Measurements from ENCODE around the gene TPM2. TPM values are rescaled to one million over a fixed set of nuclear protein-coding genes. Genes with fewer than 3 reads are reported as not detected.

Gene TPM2
- total RNA-seq, 1 donor from 2014 or later = 460 TPM

GRCh38 chr9:35718721-35719511 lies 29.2 kb upstream of the TPM2 start:
- no peaks in the 10 kb centered on the region for H3K9me3 ChIP-seq
- no peak for DNase-seq (ENCODE audit: extremely low spot score in 2 of 2)
- intact Hi-C loops (cut with DNase I) = no loop called here
- H3K4me3 ChIP-seq = no peak overlapping the region
- TF ChIP-seq POLR2A (IDR thresholded peaks at IDR 0.05) = no peak
- no peak for TF ChIP-seq POLR2AphosphoS5 (IDR thresholded peaks at IDR 0.05; ENCODE audit: insufficient read depth in 1 of 2, low read depth in 1 of 2)
- TF ChIP-seq CTCF (IDR thresholded peaks at IDR 0.05) = no peak
- H3K4me1 ChIP-seq = no peaks in the 10 kb centered on the region
- peaks cover 23 to 99% of the 10 kb centered on the region in 2 donors for H3K36me3 ChIP-seq
- H3K27me3 ChIP-seq = no peaks in the 10 kb centered on the region
- no peak overlapping the region for H3K27ac ChIP-seq

- no peak for DNase-seq (ENCODE audit: extremely low spot score in 2 of 2)
- Histone ChIP-seq H3K4me3 (no peak overlapping the region), H3K4me1 (no peaks in the 10 kb centered on the region), H3K9me3 (no peaks in the 10 kb centered on the region), H3K27ac (no peak overlapping the region), H3K36me3 (peaks cover 26 to 98% of the 10 kb centered on the region in 2 donors), H3K27me3 (no peaks in the 10 kb centered on the region)
- TF ChIP-seq CTCF (IDR thresholded peaks at IDR 0.05) = no peak
- intact Hi-C loops (cut with DNase I) = no loop called here
Measured at GRCh38 chr9:35717132-35717870, 27.6 kb upstream of the TPM2 start.

GRCh38 chr9:35716230-35716629 lies 26.5 kb upstream of the TPM2 start:
- H3K27ac ChIP-seq = no peak overlapping the region
- H3K27me3 ChIP-seq = no peaks in the 10 kb centered on the region
- intact Hi-C loops (cut with DNase I) = no loop called here
- no peak overlapping the region for H3K4me3 ChIP-seq
- no peak for TF ChIP-seq CTCF (IDR thresholded peaks at IDR 0.05)
- TF ChIP-seq POLR2A (IDR thresholded peaks at IDR 0.05) = no peak
- no peak for TF ChIP-seq POLR2AphosphoS5 (IDR thresholded peaks at IDR 0.05; ENCODE audit: insufficient read depth in 1 of 2, low read depth in 1 of 2)
- no peaks in the 10 kb centered on the region for H3K4me1 ChIP-seq
- DNase-seq (ENCODE audit: extremely low spot score in 2 of 2) = no peak
- peaks cover 17 to 98% of the 10 kb centered on the region in 2 donors for H3K36me3 ChIP-seq
- H3K9me3 ChIP-seq = no peaks in the 10 kb centered on the region

- H3K27me3 ChIP-seq = no peaks in the 10 kb centered on the region
- TF ChIP-seq POLR2A (IDR thresholded peaks at IDR 0.05) (no peak), CTCF (IDR thresholded peaks at IDR 0.05) (no peak), POLR2AphosphoS5 (IDR thresholded peaks at IDR 0.05; ENCODE audit: insufficient read depth in 1 of 2, low read depth in 1 of 2) (peak in 1 of 2 donors; percentile 12)
- DNase-seq (ENCODE audit: extremely low spot score in 2 of 2) = no peak
- no peaks in the 10 kb centered on the region for H3K4me1 ChIP-seq
- no peaks in the 10 kb centered on the region for H3K9me3 ChIP-seq
- intact Hi-C loops (cut with DNase I) = no loop called here
- H3K4me3 ChIP-seq = no peak overlapping the region
- peaks cover 25 to 96% of the 10 kb centered on the region in 2 donors for H3K36me3 ChIP-seq
- H3K27ac ChIP-seq = no peak overlapping the region
Measured at GRCh38 chr9:35714579-35715252, 25.0 kb upstream of the TPM2 start.
